GM23338 (cell line): Measurements from ENCODE around the gene RMND1. TPM values are rescaled to one million over a fixed set of nuclear protein-coding genes. Genes with fewer than 3 reads are reported as not detected.

ENCODE experiments used
- ATAC-seq: fragments of 200-7000 bp; cut with Tn5 transposase; 3 replicates; pipeline ENCODE4 v1.9.1; 2020
- DNase-seq: peaks from one replicate; pipeline ENCODE4 v3.0.0-alpha.2; 2015; ENCODE audit warnings: low spot score
- H2AFZ ChIP-seq: fragments of 200-600 bp; sonication (generic); 2 replicates; pipeline ENCODE4 v1.8.0; 2016; ENCODE audit warnings: antibody characterized with exemption, mild to moderate bottlenecking, moderate library complexity
- H3F3A ChIP-seq: fragments of 200-600 bp; sonication (generic); replicated peaks from 2 replicates; pipeline ENCODE4 v1.8.0; 2017; ENCODE audit warnings: antibody characterized with exemption, mixed run types, low read depth
- H3K27ac ChIP-seq: fragments of 200-600 bp; sonication (generic); 2 replicates; pipeline ENCODE4 v1.6.1; 2016; ENCODE audit warnings: low read depth
- H3K27me3 ChIP-seq: fragments of 200-600 bp; sonication (generic); 2 replicates; pipeline ENCODE4 v1.8.0; 2016; ENCODE audit warnings: mild to moderate bottlenecking, mixed run types, moderate library complexity; ENCODE audit not compliant: insufficient read depth
- H3K36me3 ChIP-seq: fragments of 200-600 bp; sonication (generic); 2 replicates; pipeline ENCODE4 v1.8.0; 2016; ENCODE audit warnings: mild to moderate bottlenecking; ENCODE audit not compliant: insufficient read depth
- H3K4me1 ChIP-seq: fragments of 200-600 bp; sonication (generic); 2 replicates; pipeline ENCODE4 v1.8.0; 2016; ENCODE audit warnings: mild to moderate bottlenecking, moderate library complexity; ENCODE audit not compliant: insufficient read depth
- H3K4me2 ChIP-seq: fragments of 200-600 bp; sonication (generic); 2 replicates; pipeline ENCODE4 v1.7.1; 2017; ENCODE audit warnings: mixed run types
- H3K4me3 ChIP-seq: fragments of 200-600 bp; sonication (generic); 2 replicates; pipeline ENCODE4 v1.6.1; 2016; ENCODE audit warnings: mixed run types
- H3K79me2 ChIP-seq: fragments of 200-600 bp; sonication (generic); replicated peaks from 2 replicates; pipeline ENCODE4 v1.8.0; 2017; ENCODE audit warnings: mild to moderate bottlenecking; ENCODE audit not compliant: insufficient read depth
- H3K9me2 ChIP-seq: fragments of 200-600 bp; sonication (generic); 2 replicates; pipeline ENCODE4 v1.8.0; 2017; ENCODE audit not compliant: insufficient read depth
- H4K20me1 ChIP-seq: fragments of 200-600 bp; sonication (generic); replicated peaks from 2 replicates; pipeline ENCODE4 v1.8.0; 2017; ENCODE audit warnings: mild to moderate bottlenecking; ENCODE audit not compliant: insufficient read depth
- H3K27ac Mint-ChIP-seq: 2 replicates; pipeline ENCODE4 v1.8.0; 2020; ENCODE audit warnings: inconsistent platforms, mild to moderate bottlenecking, moderate library complexity, mixed read lengths
- H3K27me3 Mint-ChIP-seq: 3 replicates; pipeline ENCODE4 v1.8.0; 2022; ENCODE audit warnings: low read depth, mild to moderate bottlenecking, moderate library complexity, mixed read lengths, inconsistent platforms; ENCODE audit not compliant: insufficient read depth, poor library complexity
- H3K36me3 Mint-ChIP-seq: 3 replicates; pipeline ENCODE4 v1.8.0; 2021; ENCODE audit warnings: low read depth, mild to moderate bottlenecking, inconsistent platforms, moderate library complexity, mixed read lengths
- H3K4me1 Mint-ChIP-seq: 3 replicates; pipeline ENCODE4 v1.8.0; 2020; ENCODE audit warnings: mild to moderate bottlenecking, inconsistent platforms, mixed read lengths
- H3K4me3 Mint-ChIP-seq: 3 replicates; pipeline ENCODE4 v1.8.0; 2021; ENCODE audit warnings: moderate library complexity, mild to moderate bottlenecking, inconsistent platforms, mixed read lengths
- H3K9me3 Mint-ChIP-seq: 3 replicates; pipeline ENCODE4 v1.8.0; 2020; ENCODE audit warnings: moderate library complexity, mild to moderate bottlenecking, inconsistent platforms, mixed read lengths
- CREB1 ChIP-seq: fragments of 250-450 bp; sonication (Bioruptor Pico); IDR thresholded peaks from 2 replicates; pipeline ENCODE4 v1.5.0; 2020; ENCODE audit warnings: low read depth, mild to moderate bottlenecking, moderate library complexity
- CTCF ChIP-seq, 2 experiments: fragments of 200-600 bp in 1 of 2; sonication (generic) in 1 of 2; conservative IDR thresholded peaks; 2 replicates each; pipeline versions ENCODE4 v1.5.1 to v1.6.1; 2016 to 2017; ENCODE audit warnings: antibody characterized with exemption in 2 of 2, low read depth in 2 of 2, mild to moderate bottlenecking in 2 of 2, moderate library complexity in 1 of 2
- EZH2 ChIP-seq: fragments of 200-600 bp; sonication (generic); IDR thresholded peaks from one replicate; pipeline ENCODE4 v1.8.0; 2017; ENCODE audit warnings: antibody characterized with exemption, mild to moderate bottlenecking, low read depth; ENCODE audit not compliant: unreplicated experiment
- JUNB ChIP-seq: IDR thresholded peaks from one replicate; pipeline ENCODE4 v1.6.1; 2016; ENCODE audit warnings: antibody characterized with exemption; ENCODE audit not compliant: unreplicated experiment
- NANOG ChIP-seq: IDR thresholded peaks from 2 replicates; pipeline ENCODE4 v1.6.1; 2016; ENCODE audit warnings: antibody characterized with exemption, borderline replicate concordance
- POLR2AphosphoS5 ChIP-seq: IDR thresholded peaks from 2 replicates; pipeline ENCODE4 v1.6.1; 2016; ENCODE audit warnings: antibody characterized with exemption, low read depth
- ZNF331 ChIP-seq: fragments of 250-450 bp; sonication (Bioruptor Pico); IDR thresholded peaks from 2 replicates; pipeline ENCODE4 v1.5.0; 2020; ENCODE audit warnings: low read depth, mild to moderate bottlenecking, moderate library complexity
- polyA plus RNA-seq: library from polyadenylated mRNA; unstranded; fragments of >200 nt; fragmentation: Nextera tagmentation; extraction: Ambion mirVana; gene quantifications from 2 replicates; pipeline ENCODE4 v1.2.1, GENCODE V29; 2016
- total RNA-seq: library from RNA; depleted of rRNA; stranded (reverse); fragments of >200 nt; shearing (Covaris generic); gene quantifications from 2 replicates; pipeline ENCODE4 v1.2.3, GENCODE V29; 2014
- TF ChIP-seq, protein P1 (sequence below): IDR thresholded peaks from 2 replicates; pipeline ENCODE4 v1.6.1; 2016; ENCODE audit warnings: antibody characterized with exemption
- TF ChIP-seq, protein P2 (sequence below): fragments of 250-450 bp; sonication (Bioruptor Pico); IDR thresholded peaks from 2 replicates; pipeline ENCODE4 v1.5.0; 2020; ENCODE audit warnings: mild to moderate bottlenecking, moderate library complexity

The RMND1 gene
- total and polyA plus RNA-seq, 2 experiments from 2014 or later, result 27.5 to 34.4 TPM

GRCh38 chr6:151370509-151371078, 81.3 kb downstream of the RMND1 start:
- Histone ChIP-seq H3F3A (no peaks in the 10 kb centered on the region), H3K4me3 (no peak overlapping the region), H3K79me2 (peaks cover 16% of the 10 kb centered on the region), H3K27ac (no peak overlapping the region), H3K27me3 (no peaks in the 10 kb centered on the region), H3K4me1 (peaks cover 32% of the 10 kb centered on the region), H4K20me1 (no peaks in the 10 kb centered on the region; the same call in 1 of the 2 replicates), H3K4me2 (no peak overlapping the region), H3K9me2 (no peaks in the 10 kb centered on the region), H2AFZ (no peak overlapping the region), H3K36me3 (0 out of 2 replicates have a peak, but pooled peaks cover 9% of the 10 kb centered on the region)
- DNase-seq, result peak; percentile 50
- H3K4me1 Mint-ChIP-seq, result peaks cover 32% of the 10 kb centered on the region
- H3K36me3 Mint-ChIP-seq, result peaks cover 63% of the 10 kb centered on the region
- H3K4me3 Mint-ChIP-seq, result no peak overlapping the region
- TF ChIP-seq CTCF (conservative IDR thresholded peaks at IDR 0.05; ENCODE audit: low read depth in 2 of 2) (peak; percentile 36 to 43), POLR2AphosphoS5 (no peak)
- no peak overlapping the region for H3K27ac Mint-ChIP-seq
- no peak; the same call in 2 of the 3 replicates for ATAC-seq
- no peaks in the 10 kb centered on the region for H3K9me3 Mint-ChIP-seq
- H3K27me3 Mint-ChIP-seq, result peaks cover 7% of the 10 kb centered on the region

GRCh38 chr6:151365233-151365632, 86.7 kb downstream of the RMND1 start:
- Histone ChIP-seq H3K4me1 (no peaks in the 10 kb centered on the region), H3K4me3 (no peak overlapping the region), H3K27me3 (no peaks in the 10 kb centered on the region), H3F3A (no peaks in the 10 kb centered on the region), H3K36me3 (peaks cover 7% of the 10 kb centered on the region; the same call in 1 of the 2 replicates), H2AFZ (no peak overlapping the region), H3K4me2 (no peak overlapping the region), H3K27ac (no peak overlapping the region), H3K79me2 (0 out of 2 replicates have a peak, but pooled peaks cover 3% of the 10 kb centered on the region), H3K9me2 (no peaks in the 10 kb centered on the region), H4K20me1 (no peaks in the 10 kb centered on the region; the same call in 1 of the 2 replicates)
- no peak overlapping the region for H3K4me3 Mint-ChIP-seq
- no peaks in the 10 kb centered on the region for H3K27me3 Mint-ChIP-seq
- DNase-seq (no peak), ATAC-seq (no peak)
- H3K9me3 Mint-ChIP-seq, result no peaks in the 10 kb centered on the region
- 0 out of 3 replicates have a peak, but pooled peaks cover 2% of the 10 kb centered on the region for H3K4me1 Mint-ChIP-seq
- H3K36me3 Mint-ChIP-seq, result peaks cover 55% of the 10 kb centered on the region
- H3K27ac Mint-ChIP-seq, result no peak overlapping the region
- TF ChIP-seq CREB1 (CRISPR knock-in tag), result no peak
- no peak for TF ChIP-seq EZH2
- TF ChIP-seq POLR2AphosphoS5, result no peak
- TF ChIP-seq, protein P1, sequence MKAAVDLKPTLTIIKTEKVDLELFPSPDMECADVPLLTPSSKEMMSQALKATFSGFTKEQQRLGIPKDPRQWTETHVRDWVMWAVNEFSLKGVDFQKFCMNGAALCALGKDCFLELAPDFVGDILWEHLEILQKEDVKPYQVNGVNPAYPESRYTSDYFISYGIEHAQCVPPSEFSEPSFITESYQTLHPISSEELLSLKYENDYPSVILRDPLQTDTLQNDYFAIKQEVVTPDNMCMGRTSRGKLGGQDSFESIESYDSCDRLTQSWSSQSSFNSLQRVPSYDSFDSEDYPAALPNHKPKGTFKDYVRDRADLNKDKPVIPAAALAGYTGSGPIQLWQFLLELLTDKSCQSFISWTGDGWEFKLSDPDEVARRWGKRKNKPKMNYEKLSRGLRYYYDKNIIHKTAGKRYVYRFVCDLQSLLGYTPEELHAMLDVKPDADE, result no peak
- no peak for TF ChIP-seq NANOG
- TF ChIP-seq, protein P2, sequence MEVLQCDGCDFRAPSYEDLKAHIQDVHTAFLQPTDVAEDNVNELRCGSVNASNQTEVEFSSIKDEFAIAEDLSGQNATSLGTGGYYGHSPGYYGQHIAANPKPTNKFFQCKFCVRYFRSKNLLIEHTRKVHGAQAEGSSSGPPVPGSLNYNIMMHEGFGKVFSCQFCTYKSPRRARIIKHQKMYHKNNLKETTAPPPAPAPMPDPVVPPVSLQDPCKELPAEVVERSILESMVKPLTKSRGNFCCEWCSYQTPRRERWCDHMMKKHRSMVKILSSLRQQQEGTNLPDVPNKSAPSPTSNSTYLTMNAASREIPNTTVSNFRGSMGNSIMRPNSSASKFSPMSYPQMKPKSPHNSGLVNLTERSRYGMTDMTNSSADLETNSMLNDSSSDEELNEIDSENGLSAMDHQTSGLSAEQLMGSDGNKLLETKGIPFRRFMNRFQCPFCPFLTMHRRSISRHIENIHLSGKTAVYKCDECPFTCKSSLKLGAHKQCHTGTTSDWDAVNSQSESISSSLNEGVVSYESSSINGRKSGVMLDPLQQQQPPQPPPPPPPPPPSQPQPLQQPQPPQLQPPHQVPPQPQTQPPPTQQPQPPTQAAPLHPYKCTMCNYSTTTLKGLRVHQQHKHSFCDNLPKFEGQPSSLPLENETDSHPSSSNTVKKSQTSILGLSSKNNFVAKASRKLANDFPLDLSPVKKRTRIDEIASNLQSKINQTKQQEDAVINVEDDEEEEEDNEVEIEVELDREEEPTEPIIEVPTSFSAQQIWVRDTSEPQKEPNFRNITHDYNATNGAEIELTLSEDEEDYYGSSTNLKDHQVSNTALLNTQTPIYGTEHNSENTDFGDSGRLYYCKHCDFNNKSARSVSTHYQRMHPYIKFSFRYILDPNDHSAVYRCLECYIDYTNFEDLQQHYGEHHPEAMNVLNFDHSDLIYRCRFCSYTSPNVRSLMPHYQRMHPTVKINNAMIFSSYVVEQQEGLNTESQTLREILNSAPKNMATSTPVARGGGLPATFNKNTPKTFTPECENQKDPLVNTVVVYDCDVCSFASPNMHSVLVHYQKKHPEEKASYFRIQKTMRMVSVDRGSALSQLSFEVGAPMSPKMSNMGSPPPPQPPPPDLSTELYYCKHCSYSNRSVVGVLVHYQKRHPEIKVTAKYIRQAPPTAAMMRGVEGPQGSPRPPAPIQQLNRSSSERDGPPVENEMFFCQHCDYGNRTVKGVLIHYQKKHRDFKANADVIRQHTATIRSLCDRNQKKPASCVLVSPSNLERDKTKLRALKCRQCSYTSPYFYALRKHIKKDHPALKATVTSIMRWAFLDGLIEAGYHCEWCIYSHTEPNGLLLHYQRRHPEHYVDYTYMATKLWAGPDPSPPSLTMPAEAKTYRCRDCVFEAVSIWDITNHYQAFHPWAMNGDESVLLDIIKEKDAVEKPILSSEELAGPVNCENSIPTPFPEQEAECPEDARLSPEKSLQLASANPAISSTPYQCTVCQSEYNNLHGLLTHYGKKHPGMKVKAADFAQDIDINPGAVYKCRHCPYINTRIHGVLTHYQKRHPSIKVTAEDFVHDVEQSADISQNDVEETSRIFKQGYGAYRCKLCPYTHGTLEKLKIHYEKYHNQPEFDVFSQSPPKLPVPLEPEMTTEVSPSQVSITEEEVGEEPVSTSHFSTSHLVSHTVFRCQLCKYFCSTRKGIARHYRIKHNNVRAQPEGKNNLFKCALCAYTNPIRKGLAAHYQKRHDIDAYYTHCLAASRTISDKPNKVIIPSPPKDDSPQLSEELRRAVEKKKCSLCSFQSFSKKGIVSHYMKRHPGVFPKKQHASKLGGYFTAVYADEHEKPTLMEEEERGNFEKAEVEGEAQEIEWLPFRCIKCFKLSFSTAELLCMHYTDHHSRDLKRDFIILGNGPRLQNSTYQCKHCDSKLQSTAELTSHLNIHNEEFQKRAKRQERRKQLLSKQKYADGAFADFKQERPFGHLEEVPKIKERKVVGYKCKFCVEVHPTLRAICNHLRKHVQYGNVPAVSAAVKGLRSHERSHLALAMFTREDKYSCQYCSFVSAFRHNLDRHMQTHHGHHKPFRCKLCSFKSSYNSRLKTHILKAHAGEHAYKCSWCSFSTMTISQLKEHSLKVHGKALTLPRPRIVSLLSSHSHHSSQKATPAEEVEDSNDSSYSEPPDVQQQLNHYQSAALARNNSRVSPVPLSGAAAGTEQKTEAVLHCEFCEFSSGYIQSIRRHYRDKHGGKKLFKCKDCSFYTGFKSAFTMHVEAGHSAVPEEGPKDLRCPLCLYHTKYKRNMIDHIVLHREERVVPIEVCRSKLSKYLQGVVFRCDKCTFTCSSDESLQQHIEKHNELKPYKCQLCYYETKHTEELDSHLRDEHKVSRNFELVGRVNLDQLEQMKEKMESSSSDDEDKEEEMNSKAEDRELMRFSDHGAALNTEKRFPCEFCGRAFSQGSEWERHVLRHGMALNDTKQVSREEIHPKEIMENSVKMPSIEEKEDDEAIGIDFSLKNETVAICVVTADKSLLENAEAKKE, result no peak
- no peak for TF ChIP-seq JUNB
- TF ChIP-seq ZNF331 (CRISPR knock-in tag), result no peak
